HG02885 (cell line): Measurements from ENCODE around the gene CHRNA5.

ENCODE experiments used
- ATAC-seq: cut with Tn5 transposase; IDR thresholded peaks from one replicate; pipeline ENCODE4 v1.9.1; 2021; ENCODE audit warnings: mild to moderate bottlenecking; ENCODE audit not compliant: unreplicated experiment, poor library complexity

Gene CHRNA5

DNA sequence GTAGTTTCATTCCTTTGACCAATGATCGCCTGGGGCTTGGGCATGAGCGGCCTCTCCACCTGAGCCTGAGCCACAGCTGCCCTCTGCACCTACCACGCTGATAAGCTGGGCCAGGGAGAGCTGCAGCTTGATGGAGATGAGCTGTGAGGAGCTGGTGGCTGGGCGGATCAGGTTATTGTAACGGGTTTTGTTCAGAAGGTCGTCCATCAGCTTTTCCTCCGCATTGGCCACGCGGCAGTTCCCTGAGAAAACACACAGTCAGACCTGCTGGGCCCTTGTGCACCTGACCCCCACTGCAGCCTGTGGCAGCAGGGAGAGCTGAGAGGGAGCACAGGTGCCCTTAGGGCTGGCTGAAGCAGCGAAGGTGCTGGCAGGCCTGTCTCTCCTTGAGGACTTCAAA is 70.0 kb downstream of the CHRNA5 start:
- no peak for ATAC-seq

DNA sequence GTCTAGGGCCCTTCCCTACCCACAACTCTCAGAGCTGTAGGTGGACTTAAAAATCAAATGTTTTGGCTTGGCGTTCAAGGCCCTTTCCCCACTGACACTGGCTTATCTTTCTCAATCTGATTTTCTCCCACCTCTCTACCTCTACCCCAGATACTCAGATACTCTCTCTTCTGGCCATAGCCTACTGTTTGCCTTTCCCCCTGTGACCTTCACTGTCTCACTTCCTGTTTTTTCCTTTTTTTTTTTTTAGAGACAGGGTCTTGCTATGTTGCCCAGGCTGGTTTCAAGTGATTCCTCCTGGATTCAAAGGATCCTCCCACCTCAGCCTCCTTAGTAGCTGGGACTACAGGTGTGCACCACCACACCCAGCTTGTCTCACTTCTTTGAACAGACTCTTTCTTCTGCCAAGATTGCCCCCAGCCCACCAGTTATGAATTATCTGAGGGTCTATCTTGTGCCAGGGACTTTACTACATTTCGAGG is 71.1 kb downstream of the CHRNA5 start:
- no peak for ATAC-seq

DNA sequence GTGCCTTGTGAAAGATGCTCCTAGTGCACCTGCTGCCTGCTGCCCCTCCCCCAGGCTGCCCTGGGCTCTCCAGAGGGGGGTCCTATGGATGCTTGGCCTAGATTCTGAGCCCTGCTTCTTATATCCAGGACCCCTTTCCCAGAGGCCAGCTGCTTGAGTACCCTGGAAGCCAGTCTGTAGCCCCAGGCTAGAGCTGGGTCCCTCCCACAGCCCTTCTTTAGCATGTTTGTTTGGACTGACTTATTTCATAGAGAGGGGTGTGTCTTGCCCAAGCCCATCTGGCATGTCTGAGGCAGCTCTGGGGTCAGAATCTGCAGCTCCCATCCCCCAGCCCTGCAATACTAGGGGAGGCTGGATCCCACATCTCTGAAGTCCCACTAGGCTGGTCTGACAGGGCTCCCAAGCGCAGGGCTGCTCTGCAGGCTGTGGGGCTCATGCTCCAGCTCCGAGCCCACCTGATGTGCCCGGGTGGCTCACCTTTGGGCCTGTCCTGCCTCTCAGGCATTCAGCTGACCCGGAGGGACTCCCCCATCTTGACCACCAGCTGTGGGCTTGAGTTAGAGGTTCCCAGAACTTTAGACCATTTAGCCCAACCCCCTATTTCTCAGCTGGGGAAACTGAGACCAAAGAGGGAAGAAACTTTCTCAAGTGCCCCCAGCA is 72.6 kb downstream of the CHRNA5 start:
- no peak for ATAC-seq

DNA sequence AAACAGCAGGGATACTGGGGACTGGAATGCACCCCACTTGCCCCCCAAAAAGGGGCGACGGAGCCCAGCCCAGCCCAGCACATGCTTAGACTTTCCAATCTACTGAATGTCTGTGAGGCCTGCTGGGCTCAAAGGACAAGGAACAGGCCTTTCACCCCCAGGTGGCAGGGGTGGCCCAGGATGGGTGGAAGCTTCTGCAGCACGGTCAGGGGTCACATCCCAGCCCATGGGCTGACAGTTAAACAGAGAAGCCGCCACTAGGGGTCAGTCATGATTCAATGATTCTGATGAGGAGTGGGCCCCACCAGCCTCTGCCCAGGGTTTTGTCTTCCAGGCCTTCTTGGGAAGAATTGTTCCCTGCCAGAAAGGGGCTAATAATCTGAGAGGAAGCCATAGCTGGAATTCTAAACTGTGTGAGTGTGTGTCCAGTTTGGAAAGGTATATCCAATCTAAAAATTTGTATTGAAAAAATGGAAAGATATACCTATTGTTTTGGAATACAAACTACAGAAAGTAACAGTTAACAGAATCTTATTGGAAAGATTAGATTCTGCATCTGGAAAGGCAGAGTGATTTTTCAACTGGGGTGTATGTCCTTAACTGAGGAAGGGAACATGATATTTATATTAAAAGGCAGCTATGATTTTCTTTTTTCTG is 73.5 kb downstream of the CHRNA5 start:
- ATAC-seq, result no peak

DNA sequence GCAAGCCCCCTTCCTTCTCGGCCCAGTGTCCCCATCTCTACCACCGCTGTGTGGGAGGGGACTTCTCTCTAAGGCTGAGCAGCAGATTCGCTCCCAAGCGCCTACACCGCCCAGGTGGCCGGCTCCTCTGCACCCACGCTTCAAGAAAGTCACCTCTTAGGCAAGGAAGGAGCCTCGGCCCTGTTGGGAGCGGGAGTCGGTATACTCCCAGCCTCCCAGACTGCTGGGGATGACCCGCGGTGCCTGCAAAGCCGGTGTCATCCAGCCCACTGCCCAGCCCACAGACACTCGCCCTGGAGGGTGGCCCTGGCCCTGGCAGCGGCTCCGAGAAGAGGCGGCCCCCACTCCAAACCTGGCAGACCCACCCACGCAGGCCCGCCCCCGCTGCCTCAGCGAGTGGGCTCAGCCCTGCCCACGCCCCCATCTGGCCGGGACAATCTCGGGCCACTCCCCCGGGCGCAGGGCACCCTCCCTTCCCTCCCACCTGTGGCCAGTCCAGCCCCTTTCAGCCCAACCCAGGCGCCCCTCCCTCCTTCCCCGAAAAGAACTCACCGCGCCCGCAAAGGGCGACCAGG is 75.3 kb downstream of the CHRNA5 start:
- ATAC-seq, result no peak

DNA sequence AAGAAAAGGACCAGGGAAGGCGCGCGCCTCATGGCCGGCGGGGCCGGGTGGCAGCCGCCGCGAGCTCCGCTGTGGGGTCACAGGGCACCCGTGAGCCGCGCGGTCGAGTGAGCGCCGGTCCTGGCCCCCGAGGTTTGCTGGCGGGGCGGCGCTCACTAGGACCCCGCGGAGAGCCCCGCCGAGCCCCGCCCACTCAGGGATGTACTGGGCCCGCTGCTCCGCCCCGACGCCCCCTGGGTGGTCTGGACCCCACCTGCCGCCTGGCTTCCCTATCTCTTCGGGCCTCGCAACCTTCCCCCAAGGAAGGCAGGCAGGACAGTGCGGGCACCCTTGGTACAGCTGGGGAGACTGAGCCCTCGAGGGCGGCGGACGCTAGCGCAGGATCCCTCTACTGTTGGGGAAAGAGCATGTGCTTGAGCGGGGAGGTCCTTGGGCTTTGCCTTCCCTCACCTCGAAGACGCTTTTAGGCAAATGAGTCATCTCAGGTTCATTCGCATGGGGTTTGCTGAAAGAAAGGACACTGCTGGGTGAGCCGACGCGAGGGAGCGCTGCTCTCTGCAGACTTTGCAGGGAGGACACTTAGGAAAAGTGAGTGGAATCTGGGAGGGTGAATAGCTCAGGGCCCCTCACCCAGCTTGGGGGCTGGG is 75.9 kb downstream of the CHRNA5 start, which contains the start of gene CHRNB4:
TSS of gene CHRNB4 (minus strand) at position 109 of the 647 bp plus-strand sequence. CDS start at position 32, 77 bp downstream.
- ATAC-seq, result no peak

DNA sequence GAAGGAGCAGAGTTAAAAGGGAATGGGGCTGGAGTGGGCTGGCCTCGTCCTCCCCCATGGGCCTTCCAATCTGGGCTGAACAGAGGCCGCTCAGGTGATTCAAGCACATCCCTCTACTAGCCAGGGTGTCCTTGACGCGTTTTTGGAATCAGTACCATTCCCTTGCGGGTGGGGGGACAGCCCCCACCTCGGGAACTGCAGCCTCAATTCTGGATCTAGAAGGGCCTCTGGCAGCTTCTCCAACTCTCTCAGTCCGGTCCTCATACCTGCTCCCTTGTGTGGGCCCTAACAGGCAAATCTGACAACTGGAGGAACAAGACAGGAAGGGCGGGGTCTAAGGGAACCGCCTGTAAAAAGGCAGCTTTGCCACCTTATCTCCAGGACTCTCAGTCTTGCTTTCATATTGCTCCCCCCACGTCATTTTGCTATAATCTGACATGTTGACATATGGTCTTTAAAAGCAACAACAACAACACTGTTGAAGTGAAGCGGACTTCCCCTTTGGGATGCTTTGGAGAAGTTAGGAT is 76.5 kb downstream of the CHRNA5 start:
- no peak for ATAC-seq

DNA sequence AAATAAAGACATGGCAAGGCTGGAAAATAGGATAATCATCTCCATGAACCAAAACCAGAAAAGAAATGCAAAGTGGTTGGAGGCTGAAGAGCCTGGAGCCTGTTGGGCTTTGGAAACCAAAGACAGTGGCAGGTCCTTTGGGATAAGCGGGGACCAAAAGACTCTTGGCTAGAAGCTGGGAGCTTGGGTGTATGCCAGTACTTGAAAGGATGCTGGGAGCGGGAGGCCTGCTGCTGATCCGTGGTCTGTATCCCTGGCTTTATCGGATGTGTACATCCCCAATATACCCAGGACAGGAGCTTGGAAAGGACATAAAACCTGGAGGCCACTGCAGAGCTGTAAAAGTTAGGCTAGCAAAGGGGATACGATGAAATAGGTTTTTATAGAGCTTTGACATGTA is 77.0 kb downstream of the CHRNA5 start:
- no peak for ATAC-seq
